HG03575 (cell line): ENCODE results near the gene CRACR2B.

ENCODE experiments used
- ATAC-seq: cut with Tn5 transposase; IDR thresholded peaks from one replicate; pipeline ENCODE4 v1.9.1; 2021; ENCODE audit not compliant: unreplicated experiment, insufficient number of reproducible peaks, low FRiP score; ENCODE audit errors: extremely low read depth

The CRACR2B gene

GRCh38 chr11:833849-834311, 6.2 kb downstream of the CRACR2B start:
- ATAC-seq: no peak

GRCh38 chr11:834371-835316, 6.9 kb downstream of the CRACR2B start:
- no peak for ATAC-seq

- ATAC-seq: no peak
Measured at GRCh38 chr11:836274-836673, 8.6 kb downstream of the CRACR2B start.

GRCh38 chr11:836700-837099, 9.0 kb downstream of the CRACR2B start:
- ATAC-seq: no peak

GRCh38 chr11:837189-837989, 9.7 kb downstream of the CRACR2B start:
- ATAC-seq: no peak

GRCh38 chr11:837990-838307, 10.2 kb downstream of the CRACR2B start:
- no peak for ATAC-seq

- no peak for ATAC-seq
Measured at GRCh38 chr11:838441-839279, 10.9 kb downstream of the CRACR2B start.

GRCh38 chr11:839280-839623, 11.5 kb downstream of the CRACR2B start:
- ATAC-seq: no peak

- no peak for ATAC-seq
Measured at GRCh38 chr11:839875-840617, 12.3 kb downstream of the CRACR2B start.

- ATAC-seq: no peak
Measured at GRCh38 chr11:841981-842369, 14.3 kb downstream of the CRACR2B start.

GRCh38 chr11:842370-843002, 14.8 kb downstream of the CRACR2B start, which contains the start of the genes POLR2L and TSPAN4:
Gene POLR2L (minus strand): TSS chr11:842529. CDS start chr11:842508, 21 bp downstream.
Gene TSPAN4 (plus strand): TSS chr11:842852. CDS start chr11:850305, 7,453 bp downstream.
- ATAC-seq: no peak

GRCh38 chr11:843086-843734, 15.5 kb downstream of the CRACR2B start:
- ATAC-seq: no peak

GRCh38 chr11:843818-844692, 16.3 kb downstream of the CRACR2B start:
- ATAC-seq: no peak

GRCh38 chr11:844693-845644, 17.2 kb downstream of the CRACR2B start:
- no peak for ATAC-seq

GRCh38 chr11:845872-846495, 18.3 kb downstream of the CRACR2B start:
- ATAC-seq: no peak
